Keratinocyte (primary cell): ENCODE results near the gene GABRE. TPM values are rescaled to one million over a fixed set of nuclear protein-coding genes. Genes with fewer than 3 reads are reported as not detected.
"Not testable (repeated sequence)": the region's sequence is repeated elsewhere in the genome, so short reads cannot be mapped to it uniquely, and the experiment has no call there.

ENCODE experiments used
- DNase-seq: peaks from one replicate; pipeline ENCODE4 v3.0.0-alpha.2; 2011; ENCODE audit warnings: low read depth, missing footprints, low spot score
- FAIRE-seq: peaks from 2 replicates; lab custom pipeline; 2011; peaks lifted over from hg19 to GRCh38; lab: Jason Lieb, UNC
- H2AFZ ChIP-seq: 2 replicates; pipeline ENCODE4 v1.6.0; 2012; ENCODE audit warnings: low read length, control low read depth, inconsistent platforms; ENCODE audit not compliant: control insufficient read depth
- H3K27ac ChIP-seq: 2 replicates; pipeline ENCODE4 v1.5.1; 2011; ENCODE audit warnings: low read length; ENCODE audit not compliant: control insufficient read depth, insufficient read depth
- H3K27me3 ChIP-seq: 3 replicates; pipeline ENCODE4 v1.6.0; 2011; ENCODE audit warnings: low read length; ENCODE audit not compliant: control insufficient read depth, insufficient read depth; ENCODE audit errors: extremely low read depth
- H3K36me3 ChIP-seq, 2 experiments: 2 replicates in 1 of 2; 3 replicates in 1 of 2; pipeline ENCODE4 v1.5.1; 2011; ENCODE audit warnings: low read length in 2 of 2, mild to moderate bottlenecking in 1 of 2; ENCODE audit not compliant: control insufficient read depth in 2 of 2, insufficient read depth in 2 of 2; ENCODE audit errors: extremely low read depth in 1 of 2
- H3K4me1 ChIP-seq: 3 replicates; pipeline ENCODE4 v1.5.1; 2011; ENCODE audit warnings: low read length; ENCODE audit not compliant: control insufficient read depth, insufficient read depth; ENCODE audit errors: extremely low read depth
- H3K4me2 ChIP-seq: 3 replicates; pipeline ENCODE4 v1.6.0; 2011; ENCODE audit warnings: low read depth, low read length; ENCODE audit not compliant: control insufficient read depth, insufficient read depth; ENCODE audit errors: extremely low read depth
- H3K4me3 ChIP-seq, 3 experiments: fragments of 200-600 bp in 1 of 3; sonication (generic) in 1 of 3; 2 replicates in 2 of 3; 3 replicates in 1 of 3; pipeline ENCODE4 v1.5.1; 2011 to 2016; ENCODE audit warnings: low read length in 3 of 3, mild to moderate bottlenecking in 3 of 3, control low read depth in 2 of 3, inconsistent platforms in 1 of 3, low read depth in 1 of 3, mixed read lengths in 1 of 3, mixed run types in 1 of 3, moderate library complexity in 1 of 3; ENCODE audit not compliant: control insufficient read depth in 2 of 3, insufficient read depth in 2 of 3; ENCODE audit errors: extremely low read depth in 1 of 3
- H3K79me2 ChIP-seq: 2 replicates; pipeline ENCODE4 v1.6.0; 2012; ENCODE audit warnings: low read length; ENCODE audit not compliant: control insufficient read depth, insufficient read depth
- H3K9ac ChIP-seq: 3 replicates; pipeline ENCODE4 v1.6.0; 2011; ENCODE audit warnings: low read length; ENCODE audit not compliant: control insufficient read depth, insufficient read depth; ENCODE audit errors: extremely low read depth
- H3K9me1 ChIP-seq: 3 replicates; pipeline ENCODE4 v1.6.0; 2011; ENCODE audit warnings: low read length; ENCODE audit not compliant: control insufficient read depth, insufficient read depth; ENCODE audit errors: extremely low read depth
- H3K9me3 ChIP-seq: 2 replicates; pipeline ENCODE4 v1.5.1; 2012; ENCODE audit warnings: low read depth, low read length; ENCODE audit not compliant: control insufficient read depth
- H4K20me1 ChIP-seq: 3 replicates; pipeline ENCODE4 v1.6.0; 2011; ENCODE audit warnings: low read length; ENCODE audit not compliant: control insufficient read depth, insufficient read depth; ENCODE audit errors: extremely low read depth
- EZH2 ChIP-seq: IDR thresholded peaks from one replicate; pipeline ENCODE4 v1.6.1; 2012; ENCODE audit warnings: inconsistent platforms, mild to moderate bottlenecking, low read length, moderate library complexity
- dilution Hi-C: fragments of 300-500 bp; cut with MboI; formaldehyde crosslinking; loops from one replicate; pipeline ENCODE4 v1.7.0; 2020; ENCODE audit warnings: low sequenced_read_pairs; ENCODE audit not compliant: extremely low pct_ligation_motif_present
- polyA plus RNA-seq, 5 experiments: library from polyadenylated mRNA; depleted of rRNA in 3 of 5; stranded (reverse) in 3 of 5; stranded (forward) in 1 of 5; unstranded in 1 of 5; fragments of >200 nt; gene quantifications; 1 replicate in 1 of 5; 2 replicates in 3 of 5; 3 replicates in 1 of 5; pipeline versions ENCODE4 v1.2.1 to v1.2.3, GENCODE V29; 2011 to 2012; ENCODE audit warnings: missing spikeins in 2 of 5, low read depth in 1 of 5, low replicate concordance in 1 of 5
- TF ChIP-seq, protein P1 (sequence below), 3 experiments: IDR thresholded peaks in 1 of 3; conservative IDR thresholded peaks in 1 of 3; optimal IDR thresholded peaks in 1 of 3; 2 replicates in 2 of 3; 3 replicates in 1 of 3; pipeline versions ENCODE3 to v1.5.1; 2011; ENCODE audit warnings: low read length in 3 of 3, mild to moderate bottlenecking in 3 of 3, moderate library complexity in 2 of 3, control low read depth in 1 of 3, inconsistent platforms in 1 of 3; ENCODE audit not compliant: insufficient read depth in 2 of 3; ENCODE audit errors: extremely low read depth in 1 of 3

GABRE gene
- polyA plus RNA-seq, 1 donor (not counting 4 experiments of a cell fraction or from before 2014, with no cell fraction given) = 34.1 TPM

DNA sequence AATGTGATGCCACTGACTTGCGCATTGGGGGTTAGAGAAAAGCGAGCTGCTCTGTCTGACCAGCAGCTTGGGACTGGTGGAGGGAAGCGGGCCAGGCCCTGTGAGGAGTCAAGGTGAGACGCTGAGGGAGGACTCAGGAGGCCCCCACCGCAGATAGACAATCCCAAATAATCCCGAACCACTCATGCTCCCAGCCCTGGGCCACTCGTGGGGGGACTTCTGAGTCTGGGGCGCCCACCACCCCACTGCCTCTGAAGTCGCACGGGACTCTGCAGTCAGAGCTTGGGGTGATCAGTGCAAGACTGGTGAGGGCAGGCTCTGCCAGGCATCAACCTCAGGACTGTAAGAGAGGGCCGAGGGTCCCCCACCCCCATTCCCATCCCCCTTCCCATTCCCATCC, 54.9 kb downstream of the GABRE start:
- no peaks in the 10 kb centered on the region for H3K79me2 ChIP-seq
- H3K36me3 ChIP-seq = no peaks in the 10 kb centered on the region
- H3K9me3 ChIP-seq = no peaks in the 10 kb centered on the region
- TF ChIP-seq EZH2 = no peak
- TF ChIP-seq, protein P1, sequence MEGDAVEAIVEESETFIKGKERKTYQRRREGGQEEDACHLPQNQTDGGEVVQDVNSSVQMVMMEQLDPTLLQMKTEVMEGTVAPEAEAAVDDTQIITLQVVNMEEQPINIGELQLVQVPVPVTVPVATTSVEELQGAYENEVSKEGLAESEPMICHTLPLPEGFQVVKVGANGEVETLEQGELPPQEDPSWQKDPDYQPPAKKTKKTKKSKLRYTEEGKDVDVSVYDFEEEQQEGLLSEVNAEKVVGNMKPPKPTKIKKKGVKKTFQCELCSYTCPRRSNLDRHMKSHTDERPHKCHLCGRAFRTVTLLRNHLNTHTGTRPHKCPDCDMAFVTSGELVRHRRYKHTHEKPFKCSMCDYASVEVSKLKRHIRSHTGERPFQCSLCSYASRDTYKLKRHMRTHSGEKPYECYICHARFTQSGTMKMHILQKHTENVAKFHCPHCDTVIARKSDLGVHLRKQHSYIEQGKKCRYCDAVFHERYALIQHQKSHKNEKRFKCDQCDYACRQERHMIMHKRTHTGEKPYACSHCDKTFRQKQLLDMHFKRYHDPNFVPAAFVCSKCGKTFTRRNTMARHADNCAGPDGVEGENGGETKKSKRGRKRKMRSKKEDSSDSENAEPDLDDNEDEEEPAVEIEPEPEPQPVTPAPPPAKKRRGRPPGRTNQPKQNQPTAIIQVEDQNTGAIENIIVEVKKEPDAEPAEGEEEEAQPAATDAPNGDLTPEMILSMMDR (optimal IDR thresholded peaks at IDR 0.05 in 1 of 3, IDR thresholded peaks at IDR 0.05 in 1 of 3, conservative IDR thresholded peaks at IDR 0.05 in 1 of 3; ENCODE audit: extremely low read depth in 1 of 3, insufficient read depth in 2 of 3, low read length in 3 of 3) = no peak
- dilution Hi-C loops = no loop called here
- no peaks in the 10 kb centered on the region for H3K9me1 ChIP-seq
- no peak overlapping the region for H3K4me2 ChIP-seq
- H3K4me1 ChIP-seq = no peaks in the 10 kb centered on the region
- FAIRE-seq (no peak), DNase-seq (no peak)
- no peak overlapping the region for H3K4me3 ChIP-seq
- H3K27me3 ChIP-seq = no peaks in the 10 kb centered on the region
- H3K9ac ChIP-seq = no peak overlapping the region
- H2AFZ ChIP-seq = no peak overlapping the region
- H3K27ac ChIP-seq = no peak overlapping the region
- no peaks in the 10 kb centered on the region for H4K20me1 ChIP-seq

DNA sequence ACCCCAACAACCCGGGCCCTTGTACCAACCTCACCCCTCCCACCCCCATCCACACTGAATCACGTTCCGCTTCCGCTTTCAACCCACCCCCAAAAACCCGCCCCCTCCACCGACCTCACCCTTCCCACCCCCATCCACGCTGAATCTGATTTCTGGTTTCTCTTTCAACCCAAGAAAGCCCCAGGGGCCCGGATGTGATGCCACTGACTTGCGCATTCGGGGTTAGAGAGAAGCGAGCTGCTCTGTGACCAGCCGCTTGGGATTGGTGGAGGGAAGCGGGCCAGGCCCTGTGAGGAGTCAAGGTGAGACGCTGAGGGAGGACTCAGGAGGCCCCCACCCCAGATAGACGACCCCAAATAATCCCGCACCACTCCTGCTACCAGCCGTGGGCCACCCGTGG, 55.7 kb downstream of the GABRE start:
- H3K79me2 ChIP-seq, dilution Hi-C loops, H4K20me1 ChIP-seq, H3K9ac ChIP-seq, H3K9me1 ChIP-seq, H3K4me2 ChIP-seq, DNase-seq, H3K9me3 ChIP-seq, H3K4me3 ChIP-seq, H3K27ac ChIP-seq, H2AFZ ChIP-seq, H3K27me3 ChIP-seq, H3K4me1 ChIP-seq, H3K36me3 ChIP-seq, FAIRE-seq: not testable (repeated sequence)

DNA sequence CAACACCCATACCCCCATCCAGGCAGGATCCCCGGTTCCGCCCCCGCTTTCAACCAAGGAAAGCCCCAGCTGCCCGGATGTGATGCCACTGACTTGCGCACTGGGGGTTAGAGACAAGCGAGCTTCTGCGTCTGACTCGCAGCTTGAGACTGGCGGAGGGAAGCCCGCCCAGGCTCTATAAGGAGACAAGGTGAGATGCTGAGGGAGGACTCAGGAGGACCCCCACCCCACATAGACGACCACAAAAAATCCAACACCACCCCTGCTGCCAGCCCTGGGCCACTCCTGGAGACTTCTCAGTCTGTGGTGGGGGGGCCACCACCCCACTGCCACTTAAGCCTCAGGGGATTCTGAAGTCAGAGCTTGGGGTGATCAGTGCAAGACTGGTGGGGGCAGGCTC, 61.7 kb downstream of the GABRE start, which contains the start of gene MAGEA4:
Gene MAGEA4 (plus strand): TSS at position 110 of the 400 bp plus-strand sequence. CDS start 10,776 bp downstream, outside the sequence.
- no peaks in the 10 kb centered on the region for H3K27me3 ChIP-seq
- no peaks in the 10 kb centered on the region for H3K79me2 ChIP-seq
- no peak within 1 kb of the TSS for H3K4me2 ChIP-seq
- no peak for FAIRE-seq
- H3K27ac ChIP-seq = no peak within 1 kb of the TSS
- H3K4me1 ChIP-seq = no peaks in the 10 kb centered on the region
- no peaks in the 10 kb centered on the region for H3K9me3 ChIP-seq
- DNase-seq = no peak
- H3K9ac ChIP-seq = no peak within 1 kb of the TSS
- no peak for TF ChIP-seq EZH2
- TF ChIP-seq, protein P1 (optimal IDR thresholded peaks at IDR 0.05 in 1 of 3, IDR thresholded peaks at IDR 0.05 in 1 of 3, conservative IDR thresholded peaks at IDR 0.05 in 1 of 3; ENCODE audit: extremely low read depth in 1 of 3, insufficient read depth in 2 of 3, low read length in 3 of 3) = no peak
- no peaks in the 10 kb centered on the region for H3K9me1 ChIP-seq
- H3K36me3 ChIP-seq = no peaks in the 10 kb centered on the region
- dilution Hi-C loops = no loop called here
- H2AFZ ChIP-seq = no peak within 1 kb of the TSS
- no peak within 1 kb of the TSS for H3K4me3 ChIP-seq
- no peaks in the 10 kb centered on the region for H4K20me1 ChIP-seq
